ENCODE measurements around the gene NEURL1. TPM values are rescaled to one million over a fixed set of nuclear protein-coding genes. Genes with fewer than 3 reads are reported as not detected.
"Not testable (repeated sequence)": the region's sequence is repeated elsewhere in the genome, so short reads cannot be mapped to it uniquely, and the experiment has no call there.

NEURL1 gene
- total RNA-seq, 4 donors from 2014 or later: 0.19 TPM; not detected in 3

GRCh38 chr10:103525901-103526300 lies 32.4 kb downstream of the NEURL1 start:
- no peak overlapping the region for H3K4me3 ChIP-seq
- no peaks in the 10 kb centered on the region for H3K27me3 ChIP-seq
- H3K4me1 ChIP-seq: no peaks in the 10 kb centered on the region
- H3K36me3 ChIP-seq: no peaks in the 10 kb centered on the region
- intact Hi-C loops (cut with DNase I): no loop called here
- no peak for TF ChIP-seq POLR2A (IDR thresholded peaks at IDR 0.05)
- no peak for TF ChIP-seq CTCF (IDR thresholded peaks at IDR 0.05)
- H3K9me3 ChIP-seq: peaks cover 0 to 7% (median 0%) of the 10 kb centered on the region in 3 donors
- no peak for DNase-seq
- H3K27ac ChIP-seq: no peak overlapping the region

GRCh38 chr10:103527476-103527875 lies 34.0 kb downstream of the NEURL1 start:
- not testable (repeated sequence) for DNase-seq
- WGBS, 2 donors: 24 to 38% methylated on average over 2 of the region's 2 CpGs

DNA sequence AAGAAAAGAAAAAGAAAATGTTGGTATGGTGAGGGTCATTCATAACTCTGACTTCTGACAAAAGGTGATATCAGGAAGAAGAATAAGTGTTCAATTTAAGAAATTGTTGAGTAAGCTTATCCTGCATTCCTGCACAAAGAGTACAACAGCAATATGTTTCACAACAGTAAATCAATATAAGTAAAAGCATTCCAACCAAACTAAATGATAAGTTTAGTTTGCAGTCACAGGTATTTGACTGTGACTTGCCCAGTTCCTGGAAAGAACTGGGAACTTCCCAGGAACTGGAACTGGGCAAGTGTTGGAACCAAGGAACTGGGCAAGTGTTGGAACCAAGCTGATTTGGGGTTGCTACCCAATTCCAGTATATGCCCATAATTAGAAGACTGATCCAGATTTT lies 35.0 kb downstream of the NEURL1 start:
- Histone ChIP-seq H3K4me1 (no peaks in the 10 kb centered on the region), H3K27ac (no peak overlapping the region), H3K4me3 (no peak overlapping the region), H3K9me3 (peaks cover 0 to 7% (median 0%) of the 10 kb centered on the region in 3 donors), H3K36me3 (no peaks in the 10 kb centered on the region), H3K27me3 (no peaks in the 10 kb centered on the region)
- TF ChIP-seq CTCF (IDR thresholded peaks at IDR 0.05) (no peak), POLR2A (IDR thresholded peaks at IDR 0.05) (no peak)
- intact Hi-C loops (cut with DNase I): no loop called here
- no peak for DNase-seq

More at GRCh38 chr10:103527476-103527875, 34.0 kb downstream of the NEURL1 start:
- H3K27me3 ChIP-seq; intact Hi-C loops (cut with DNase I); H3K9me3 ChIP-seq; H3K27ac ChIP-seq; H3K4me1 ChIP-seq; H3K36me3 ChIP-seq; H3K4me3 ChIP-seq: not testable (repeated sequence)

DNA sequence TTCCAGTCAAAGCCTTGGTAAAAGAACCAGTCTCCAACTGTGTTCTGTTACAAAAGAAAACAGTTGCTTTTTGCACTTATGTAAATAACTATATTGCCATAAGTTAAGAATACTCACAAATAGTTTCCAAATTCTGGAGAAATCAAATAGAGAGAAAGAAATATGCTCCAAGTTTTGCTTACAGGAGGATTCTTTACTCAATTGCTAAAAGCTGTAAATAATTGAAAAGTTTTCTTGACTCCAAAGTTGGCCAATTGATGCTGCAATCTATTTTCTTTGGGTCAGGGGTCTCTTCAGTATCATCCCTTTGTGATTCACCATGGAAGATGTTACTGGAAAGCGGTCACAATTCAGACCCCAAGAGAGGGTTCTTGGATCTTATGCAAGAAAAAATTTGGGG lies 36.0 kb downstream of the NEURL1 start:
- no peaks in the 10 kb centered on the region for H3K4me1 ChIP-seq
- no peak for TF ChIP-seq POLR2A (IDR thresholded peaks at IDR 0.05)
- TF ChIP-seq CTCF (IDR thresholded peaks at IDR 0.05): no peak

GRCh38 chr10:103533827-103534226 lies 40.3 kb downstream of the NEURL1 start:
- no peak for DNase-seq
- no peak overlapping the region for H3K4me3 ChIP-seq
- H3K27me3 ChIP-seq: peaks cover 0 to 28% (median 0%) of the 10 kb centered on the region in 4 donors
- H3K27ac ChIP-seq: no peak overlapping the region
- no peaks in the 10 kb centered on the region for H3K4me1 ChIP-seq
- intact Hi-C loops (cut with DNase I): no loop called here
- 91 to 95% methylated on average over 6 to 7 of the region's 7 CpGs for WGBS, 2 donors
- peaks cover 0 to 7% (median 0%) of the 10 kb centered on the region in 3 donors for H3K9me3 ChIP-seq
- no peaks in the 10 kb centered on the region for H3K36me3 ChIP-seq
- TF ChIP-seq CTCF (IDR thresholded peaks at IDR 0.05): no peak
- no peak for TF ChIP-seq POLR2A (IDR thresholded peaks at IDR 0.05)

More for the DNA sequence above, 36.0 kb downstream of the NEURL1 start:
- Histone ChIP-seq H3K4me3 (no peak overlapping the region), H3K9me3 (peaks cover 0 to 7% (median 0%) of the 10 kb centered on the region in 3 donors), H3K27me3 (no peaks in the 10 kb centered on the region), H3K36me3 (no peaks in the 10 kb centered on the region), H3K27ac (no peak overlapping the region)
- 88 to 92% methylated on average over 1 of the region's 1 CpG for WGBS, 2 donors
- DNase-seq: no peak
- intact Hi-C loops (cut with DNase I): no loop called here

Data from esophagus squamous epithelium (tissue), 5 donors.